Measurements from ENCODE around the gene ACOD1. TPM values are rescaled to one million over a fixed set of nuclear protein-coding genes. Genes with fewer than 3 reads are reported as not detected.

Gene ACOD1
- total and polyA plus RNA-seq, 2 of the 13 experiments (the other 11 are each of a cell fraction or from before 2014, with no cell fraction given), result not detected

GRCh38 chr13:76955661-76956060 is 7.3 kb downstream of the ACOD1 start:
- FAIRE-seq (no peak), ATAC-seq (no peak), DNase-seq (ENCODE audit: low spot score) (no peak)
- Histone ChIP-seq H3K27me3 (ENCODE audit: control insufficient read depth in 1 of 2, insufficient read depth in 2 of 2, low read length in 2 of 2) (no peaks in the 10 kb centered on the region; a peak in 1 of 5 replicates), H3K4me1 (ENCODE audit: insufficient read depth, low read length) (no peaks in the 10 kb centered on the region), H3K36me3 (replicated peaks in 1 of 2; ENCODE audit: control insufficient read depth in 1 of 2, insufficient read depth in 2 of 2, low read length in 2 of 2) (no peaks in the 10 kb centered on the region), H3K4me2 (ENCODE audit: low read depth, low read length) (no peak overlapping the region), H3K27ac (ENCODE audit: extremely low read length, insufficient read depth, low read length) (no peak overlapping the region), H3K9me3 (ENCODE audit: low read length) (peaks cover 19% of the 10 kb centered on the region; the same call in 1 of the 2 replicates), H3K79me2 (ENCODE audit: insufficient read depth, low read length) (no peaks in the 10 kb centered on the region), H3K9ac (ENCODE audit: insufficient read depth, low read depth, low read length) (no peak overlapping the region), H3K4me3 (replicated peaks in 1 of 3; ENCODE audit: insufficient read depth in 1 of 3, low read depth in 2 of 3, low read length in 3 of 3) (no peak overlapping the region), H2AFZ (ENCODE audit: low read length) (no peak overlapping the region), H4K20me1 (ENCODE audit: insufficient read depth, low read length) (no peaks in the 10 kb centered on the region)
- no TSS peak for BruUV-seq (replicated peaks)
- intact Hi-C loops (cut with micrococcal nuclease; ENCODE audit: unreplicated experiment) (no loop called here), in situ Hi-C loops (cut with HindIII; ENCODE audit: extremely low pct_ligation_motif_present, low pct_unique_long_range_greater_than_20kb) (no loop called here)
- 2% methylated on average over 5 of the region's 5 CpGs for WGBS (ENCODE audit: low lambda C conversion rate)
- POLR2A ChIA-PET, result no interaction called here
- CTCF ChIA-PET (ENCODE audit: low intra/inter-chr PET ratio, low total read pairs), result no interaction called here
- no peak for TF ChIP-seq ARHGAP35 (CRISPR knock-in tag; IDR thresholded peaks at IDR 0.05; ENCODE audit: borderline replicate concordance)
- no peak for TF ChIP-seq FOXA1 (IDR thresholded peaks at IDR 0.05)
- no peak for TF ChIP-seq FOXA1 (CRISPR knock-in tag; IDR thresholded peaks at IDR 0.05)
- no peak for TF ChIP-seq ZNF224 (CRISPR knock-in tag; IDR thresholded peaks at IDR 0.05)
- no peak for TF ChIP-seq CBFB (CRISPR knock-in tag; IDR thresholded peaks at IDR 0.05)
- no peak for TF ChIP-seq PTBP1 (IDR thresholded peaks at IDR 0.05; ENCODE audit: low read depth, low read length, poor library complexity, severe bottlenecking)
- TF ChIP-seq ZIK1 (CRISPR knock-in tag; IDR thresholded peaks at IDR 0.05; ENCODE audit: borderline replicate concordance, low read depth), result no peak
- TF ChIP-seq THAP7 (CRISPR knock-in tag; IDR thresholded peaks at IDR 0.05), result no peak
- TF ChIP-seq BRF2 (CRISPR knock-in tag; IDR thresholded peaks at IDR 0.05), result no peak
- TF ChIP-seq KAT7 (CRISPR knock-in tag; IDR thresholded peaks at IDR 0.05; ENCODE audit: borderline replicate concordance), result no peak
- no peak for TF ChIP-seq MNT (IDR thresholded peaks at IDR 0.05)
- no peak for TF ChIP-seq ZFP37 (CRISPR knock-in tag; IDR thresholded peaks at IDR 0.05; ENCODE audit: borderline replicate concordance)
